ENCODE results near the gene KANSL1. TPM values are rescaled to one million over a fixed set of nuclear protein-coding genes. Genes with fewer than 3 reads are reported as not detected.

KANSL1 gene
- polyA plus RNA-seq, 1 of the 3 experiments (the other 2 are of a cell fraction): 10.0 TPM

DNA sequence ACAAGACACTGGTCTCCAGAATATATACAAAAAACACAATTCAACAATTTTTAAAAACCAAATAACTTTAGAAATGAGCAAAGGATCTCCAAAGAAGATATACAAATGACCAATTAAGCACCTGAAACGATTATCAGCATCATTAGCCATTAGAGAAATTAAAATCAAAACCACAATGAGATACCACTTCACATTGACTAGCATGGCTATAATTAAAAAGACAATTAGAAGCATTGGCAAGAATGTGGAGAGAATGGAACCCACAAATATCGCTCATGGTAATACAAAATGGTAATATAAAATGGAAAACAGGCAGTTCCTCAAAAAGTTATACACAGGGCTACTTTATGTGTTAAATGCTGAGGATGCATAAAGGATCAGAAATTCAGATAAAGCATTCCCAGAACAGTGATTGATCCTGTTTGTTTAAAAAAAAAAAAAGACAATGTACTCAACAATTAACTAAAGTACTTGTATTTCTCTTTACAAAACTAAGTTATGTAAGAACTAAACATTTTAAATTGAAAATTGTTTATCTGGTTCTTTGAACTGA lies 52.5 kb downstream of the KANSL1 start:
- no peak for TF ChIP-seq FOXJ3 (CRISPR knock-in tag; IDR thresholded peaks at IDR 0.05)
- TF ChIP-seq SMC3 (IDR thresholded peaks at IDR 0.05; ENCODE audit: low read depth, low read length): no peak
- no peak for TF ChIP-seq GABPA (IDR thresholded peaks at IDR 0.05; ENCODE audit: low read depth)
- no peak for TF ChIP-seq TEAD4 (IDR thresholded peaks at IDR 0.05; ENCODE audit: borderline replicate concordance, insufficient read depth)
- no peak for TF ChIP-seq TCF12 (IDR thresholded peaks at IDR 0.05)
- TF ChIP-seq TAF1 (IDR thresholded peaks at IDR 0.05; ENCODE audit: borderline replicate concordance, low read depth, low read length): no peak
- TF ChIP-seq RAD21 (IDR thresholded peaks at IDR 0.05; ENCODE audit: low read length): no peak
- TF ChIP-seq RFX5 (IDR thresholded peaks at IDR 0.05; ENCODE audit: low read length): no peak
- TF ChIP-seq SIN3A (IDR thresholded peaks at IDR 0.05; ENCODE audit: borderline replicate concordance, low read depth, low read length): no peak
- no peak for TF ChIP-seq MEF2A (IDR thresholded peaks at IDR 0.05; ENCODE audit: borderline replicate concordance, low read depth)
- TF ChIP-seq, protein P1, sequence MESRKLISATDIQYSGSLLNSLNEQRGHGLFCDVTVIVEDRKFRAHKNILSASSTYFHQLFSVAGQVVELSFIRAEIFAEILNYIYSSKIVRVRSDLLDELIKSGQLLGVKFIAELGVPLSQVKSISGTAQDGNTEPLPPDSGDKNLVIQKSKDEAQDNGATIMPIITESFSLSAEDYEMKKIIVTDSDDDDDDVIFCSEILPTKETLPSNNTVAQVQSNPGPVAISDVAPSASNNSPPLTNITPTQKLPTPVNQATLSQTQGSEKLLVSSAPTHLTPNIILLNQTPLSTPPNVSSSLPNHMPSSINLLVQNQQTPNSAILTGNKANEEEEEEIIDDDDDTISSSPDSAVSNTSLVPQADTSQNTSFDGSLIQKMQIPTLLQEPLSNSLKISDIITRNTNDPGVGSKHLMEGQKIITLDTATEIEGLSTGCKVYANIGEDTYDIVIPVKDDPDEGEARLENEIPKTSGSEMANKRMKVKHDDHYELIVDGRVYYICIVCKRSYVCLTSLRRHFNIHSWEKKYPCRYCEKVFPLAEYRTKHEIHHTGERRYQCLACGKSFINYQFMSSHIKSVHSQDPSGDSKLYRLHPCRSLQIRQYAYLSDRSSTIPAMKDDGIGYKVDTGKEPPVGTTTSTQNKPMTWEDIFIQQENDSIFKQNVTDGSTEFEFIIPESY (IDR thresholded peaks at IDR 0.05; ENCODE audit: borderline replicate concordance, low read depth): no peak
- TF ChIP-seq, protein P2, sequence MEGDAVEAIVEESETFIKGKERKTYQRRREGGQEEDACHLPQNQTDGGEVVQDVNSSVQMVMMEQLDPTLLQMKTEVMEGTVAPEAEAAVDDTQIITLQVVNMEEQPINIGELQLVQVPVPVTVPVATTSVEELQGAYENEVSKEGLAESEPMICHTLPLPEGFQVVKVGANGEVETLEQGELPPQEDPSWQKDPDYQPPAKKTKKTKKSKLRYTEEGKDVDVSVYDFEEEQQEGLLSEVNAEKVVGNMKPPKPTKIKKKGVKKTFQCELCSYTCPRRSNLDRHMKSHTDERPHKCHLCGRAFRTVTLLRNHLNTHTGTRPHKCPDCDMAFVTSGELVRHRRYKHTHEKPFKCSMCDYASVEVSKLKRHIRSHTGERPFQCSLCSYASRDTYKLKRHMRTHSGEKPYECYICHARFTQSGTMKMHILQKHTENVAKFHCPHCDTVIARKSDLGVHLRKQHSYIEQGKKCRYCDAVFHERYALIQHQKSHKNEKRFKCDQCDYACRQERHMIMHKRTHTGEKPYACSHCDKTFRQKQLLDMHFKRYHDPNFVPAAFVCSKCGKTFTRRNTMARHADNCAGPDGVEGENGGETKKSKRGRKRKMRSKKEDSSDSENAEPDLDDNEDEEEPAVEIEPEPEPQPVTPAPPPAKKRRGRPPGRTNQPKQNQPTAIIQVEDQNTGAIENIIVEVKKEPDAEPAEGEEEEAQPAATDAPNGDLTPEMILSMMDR (IDR thresholded peaks at IDR 0.05): no peak
- no peak for TF ChIP-seq IRF3 (IDR thresholded peaks at IDR 0.05; ENCODE audit: low read depth, low read length)
- TF ChIP-seq, protein P3, sequence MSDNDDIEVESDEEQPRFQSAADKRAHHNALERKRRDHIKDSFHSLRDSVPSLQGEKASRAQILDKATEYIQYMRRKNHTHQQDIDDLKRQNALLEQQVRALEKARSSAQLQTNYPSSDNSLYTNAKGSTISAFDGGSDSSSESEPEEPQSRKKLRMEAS (IDR thresholded peaks at IDR 0.05; ENCODE audit: low read depth): no peak
- TF ChIP-seq NRF1 (IDR thresholded peaks at IDR 0.05; ENCODE audit: low read depth, low read length): no peak
- TF ChIP-seq JUND (IDR thresholded peaks at IDR 0.05): no peak
- no peak for TF ChIP-seq GATA2 (CRISPR knock-in tag; IDR thresholded peaks at IDR 0.05)
- no peak for TF ChIP-seq CHD2 (IDR thresholded peaks at IDR 0.05; ENCODE audit: low read length, partially characterized antibody)
- TF ChIP-seq PBX3 (IDR thresholded peaks at IDR 0.05): no peak
- Histone ChIP-seq H3K79me2 (ENCODE audit: insufficient read depth) (peaks cover 100% of the 10 kb centered on the region), H3K9ac (no peak overlapping the region), H3K4me1 (ENCODE audit: control insufficient read depth in 1 of 2, insufficient read depth in 2 of 2, low read depth in 1 of 2, low read length in 1 of 2) (peaks cover 9 to 14% of the 10 kb centered on the region in 2 experiments; a peak in 3 of 4 replicates), H3K27me3 (ENCODE audit: insufficient read depth) (no peaks in the 10 kb centered on the region), H2AFZ (ENCODE audit: low read depth) (no peak overlapping the region), H3K36me3 (replicated peaks in 1 of 2; ENCODE audit: control insufficient read depth in 1 of 2, insufficient read depth in 2 of 2, low read length in 1 of 2) (peaks cover 0 to 7% of the 10 kb centered on the region in 2 experiments), H3K9me2 (no peaks in the 10 kb centered on the region), H3K27ac (ENCODE audit: low read depth in 2 of 2, low read length in 1 of 2) (no peak overlapping the region), H3F3A (replicated peaks; ENCODE audit: insufficient read depth) (peaks cover 22% of the 10 kb centered on the region), H3K4me3 (ENCODE audit: low read depth in 2 of 2, low read length in 1 of 2) (no peak overlapping the region), H3K9me3 (no peaks in the 10 kb centered on the region), H4K20me1 (ENCODE audit: insufficient read depth) (peaks cover 100% of the 10 kb centered on the region), H3K4me2 (no peak overlapping the region)
- ChIA-PET POLR2A (no interaction called here), CTCF (interaction anchor here (1.3 kb wide), 1 partner anchor 96 kb away, joined by 4 read pairs; no protein-coding TSS in a partner anchor)
- 91% methylated on average over 2 of the region's 2 CpGs for WGBS (ENCODE audit: low lambda C conversion rate)
- DNase-seq: no peak
